WTC11 (cell line): ENCODE measurements around the gene SVIL. TPM values are rescaled to one million over a fixed set of nuclear protein-coding genes. Genes with fewer than 3 reads are reported as not detected.

Source experiments
- ATAC-seq: fragments of 200-7000 bp; cut with Tn5 transposase; 2 replicates; pipeline ENCODE4 v1.10.0; 2021; ENCODE audit warnings: mild to moderate bottlenecking, moderate library complexity
- CTCF ChIA-PET: fragments of 300-600 bp; sonication (Branson Sonifier 250); formaldehyde crosslinking; loops from one replicate; lab custom pipeline; 2021; ENCODE audit warnings: antibody characterized with exemption; lab: Charles Lee
- POLR2A ChIA-PET: fragments of 350-600 bp; sonication (Branson Sonifier 250); formaldehyde crosslinking; loops from one replicate; lab custom pipeline; 2021; ENCODE audit warnings: antibody characterized with exemption; lab: Charles Lee
- DNase-seq: peaks from one replicate; pipeline ENCODE4 v3.0.0; 2021; ENCODE audit warnings: low spot score
- H3K27ac Mint-ChIP-seq: 2 replicates; pipeline ENCODE4 v1.8.0; 2021; ENCODE audit warnings: mixed read lengths
- H3K27me3 Mint-ChIP-seq: 2 replicates; pipeline ENCODE4 v1.8.0; 2021; ENCODE audit warnings: low read depth, mild to moderate bottlenecking, moderate library complexity, mixed read lengths
- H3K36me3 Mint-ChIP-seq: 2 replicates; pipeline ENCODE4 v1.8.0; 2021; ENCODE audit warnings: mixed read lengths
- H3K4me1 Mint-ChIP-seq: 2 replicates; pipeline ENCODE4 v1.8.0; 2022; ENCODE audit warnings: mixed read lengths
- H3K4me3 Mint-ChIP-seq: 2 replicates; pipeline ENCODE4 v1.8.0; 2021; ENCODE audit warnings: mild to moderate bottlenecking, moderate library complexity, mixed read lengths
- H3K9me3 Mint-ChIP-seq: 2 replicates; pipeline ENCODE4 v1.8.0; 2021; ENCODE audit warnings: mixed read lengths
- CREB1 ChIP-seq: sonication (generic); formaldehyde crosslinking; IDR thresholded peaks from 2 replicates; pipeline ENCODE4 v1.8.0; 2023; ENCODE audit warnings: mild to moderate bottlenecking, missing genetic modification reagents
- EMX1 ChIP-seq: fragments of 250-450 bp; sonication (Bioruptor Pico); IDR thresholded peaks from 2 replicates; pipeline ENCODE4 v1.8.0; 2021; ENCODE audit warnings: mild to moderate bottlenecking
- ESRRA ChIP-seq: sonication (generic); formaldehyde crosslinking; IDR thresholded peaks from 2 replicates; pipeline ENCODE4 v1.8.1; 2022; ENCODE audit warnings: mild to moderate bottlenecking, missing genetic modification reagents, borderline replicate concordance
- GTF2I ChIP-seq: fragments of 250-450 bp; sonication (Bioruptor Pico); conservative IDR thresholded peaks from 2 replicates; pipeline ENCODE4 v1.4.0; 2021; ENCODE audit warnings: mild to moderate bottlenecking
- IRF2 ChIP-seq: sonication (generic); formaldehyde crosslinking; IDR thresholded peaks from 2 replicates; pipeline ENCODE4 v1.8.0; 2022; ENCODE audit warnings: low read depth, missing genetic modification reagents, borderline replicate concordance
- MXD4 ChIP-seq: fragments of 250-450 bp; sonication (Bioruptor Pico); IDR thresholded peaks from 2 replicates; pipeline ENCODE4 v1.8.0; 2021; ENCODE audit warnings: mild to moderate bottlenecking, moderate library complexity, borderline replicate concordance
- NFYB ChIP-seq: sonication (generic); formaldehyde crosslinking; conservative IDR thresholded peaks from 2 replicates; pipeline ENCODE4 v1.8.0; 2022; ENCODE audit warnings: low read depth, missing genetic modification reagents
- NR2C2 ChIP-seq: sonication (generic); formaldehyde crosslinking; IDR thresholded peaks from 2 replicates; pipeline ENCODE4 v1.8.0; 2022; ENCODE audit warnings: mild to moderate bottlenecking, missing genetic modification reagents
- PRRX2 ChIP-seq: fragments of 250-450 bp; sonication (Bioruptor Pico); IDR thresholded peaks from 2 replicates; pipeline ENCODE4 v1.8.0; 2021; ENCODE audit warnings: mild to moderate bottlenecking
- SOX15 ChIP-seq: fragments of 250-450 bp; sonication (Bioruptor Pico); IDR thresholded peaks from 2 replicates; pipeline ENCODE4 v1.9.0; 2021; ENCODE audit warnings: mild to moderate bottlenecking
- TEAD1 ChIP-seq: sonication (generic); formaldehyde crosslinking; IDR thresholded peaks from 2 replicates; pipeline ENCODE4 v1.8.0; 2022; ENCODE audit warnings: mild to moderate bottlenecking, missing genetic modification reagents
- TEAD4 ChIP-seq: sonication (generic); formaldehyde crosslinking; IDR thresholded peaks from 2 replicates; pipeline ENCODE4 v1.8.0; 2022; ENCODE audit warnings: mild to moderate bottlenecking, missing genetic modification reagents
- TP53 ChIP-seq: sonication (generic); formaldehyde crosslinking; IDR thresholded peaks from 2 replicates; pipeline ENCODE4 v1.8.1; 2023; ENCODE audit warnings: mild to moderate bottlenecking, missing genetic modification reagents
- ZBTB21 ChIP-seq: sonication (generic); formaldehyde crosslinking; IDR thresholded peaks from 2 replicates; pipeline ENCODE4 v1.8.1; 2023; ENCODE audit warnings: mild to moderate bottlenecking, missing genetic modification reagents, borderline replicate concordance
- ZNF138 ChIP-seq: sonication (generic); formaldehyde crosslinking; conservative IDR thresholded peaks from 2 replicates; pipeline ENCODE4 v1.8.1; 2022; ENCODE audit warnings: mild to moderate bottlenecking, moderate library complexity, missing genetic modification reagents
- ZNF396 ChIP-seq: fragments of 250-450 bp; sonication (Bioruptor Pico); IDR thresholded peaks from 2 replicates; pipeline ENCODE4 v1.8.0; 2021; ENCODE audit warnings: mild to moderate bottlenecking, moderate library complexity, borderline replicate concordance
- ZNF416 ChIP-seq: fragments of 250-450 bp; sonication (Bioruptor Pico); IDR thresholded peaks from 2 replicates; pipeline ENCODE4 v1.9.0; 2021; ENCODE audit warnings: mild to moderate bottlenecking, inconsistent platforms
- total RNA-seq: library from RNA; stranded (reverse); gene quantifications from 3 replicates; pipeline ENCODE4 v1.2.3, GENCODE V29; 2021
- TF ChIP-seq, protein P1 (sequence below): sonication (generic); formaldehyde crosslinking; IDR thresholded peaks from 2 replicates; pipeline ENCODE4 v1.8.1; 2022; ENCODE audit warnings: low read depth, missing genetic modification reagents, borderline replicate concordance
- TF ChIP-seq, protein P2 (sequence below): fragments of 250-450 bp; sonication (Bioruptor Pico); IDR thresholded peaks from 2 replicates; pipeline ENCODE4 v1.9.0; 2021; ENCODE audit warnings: mild to moderate bottlenecking
- TF ChIP-seq, protein P3 (sequence below): sonication (generic); formaldehyde crosslinking; IDR thresholded peaks from 2 replicates; pipeline ENCODE4 v1.8.0; 2022; ENCODE audit warnings: missing genetic modification reagents
- TF ChIP-seq, protein P4 (sequence below): fragments of 250-450 bp; sonication (Bioruptor Pico); IDR thresholded peaks from 2 replicates; pipeline ENCODE4 v1.8.0; 2021; ENCODE audit warnings: mild to moderate bottlenecking
- TF ChIP-seq, protein P5 (sequence below): sonication (generic); formaldehyde crosslinking; IDR thresholded peaks from 2 replicates; pipeline ENCODE4 v1.8.1; 2023; ENCODE audit warnings: mild to moderate bottlenecking, missing genetic modification reagents, borderline replicate concordance
- TF ChIP-seq, protein P6 (sequence below): sonication (generic); formaldehyde crosslinking; IDR thresholded peaks from 2 replicates; pipeline ENCODE4 v1.8.0; 2022; ENCODE audit warnings: mild to moderate bottlenecking, missing genetic modification reagents

SVIL gene
- total RNA-seq, 1 experiment from 2014 or later: 27.1 TPM

DNA sequence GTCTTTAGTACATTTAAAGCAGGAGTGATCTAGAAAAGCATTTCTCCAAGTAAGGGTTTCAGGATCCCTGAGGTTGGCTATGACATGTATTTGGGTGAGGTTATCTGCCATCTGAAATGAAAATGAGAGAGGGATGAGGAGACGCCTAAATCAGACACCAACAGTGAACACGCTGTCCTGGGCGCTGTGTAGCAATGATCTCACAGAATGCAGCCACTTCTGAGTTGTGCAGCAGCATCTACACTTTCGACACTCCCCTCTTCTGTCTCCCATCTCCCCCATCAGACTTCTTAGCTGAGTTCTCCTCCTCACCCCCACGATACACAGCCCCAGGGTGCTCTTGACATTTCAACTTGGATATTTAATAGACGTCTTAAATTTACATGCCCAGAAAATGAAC, 95.4 kb downstream of the SVIL start:
- H3K4me1 Mint-ChIP-seq: peaks cover 56% of the 10 kb centered on the region
- no peaks in the 10 kb centered on the region for H3K27me3 Mint-ChIP-seq
- no peak overlapping the region for H3K4me3 Mint-ChIP-seq
- CTCF ChIA-PET: no interaction called here
- DNase-seq: no peak
- no peaks in the 10 kb centered on the region for H3K9me3 Mint-ChIP-seq
- POLR2A ChIA-PET: no interaction called here
- ATAC-seq: no peak
- H3K27ac Mint-ChIP-seq: no peak overlapping the region
- TF ChIP-seq SOX15 (CRISPR knock-in tag) (no peak), IRF2 (CRISPR knock-in tag) (no peak), NFYB (no peak), ZBTB21 (CRISPR knock-in tag) (no peak), MXD4 (CRISPR knock-in tag) (no peak), ZNF416 (CRISPR knock-in tag) (no peak), CREB1 (CRISPR knock-in tag) (no peak)
- TF ChIP-seq, protein P1, sequence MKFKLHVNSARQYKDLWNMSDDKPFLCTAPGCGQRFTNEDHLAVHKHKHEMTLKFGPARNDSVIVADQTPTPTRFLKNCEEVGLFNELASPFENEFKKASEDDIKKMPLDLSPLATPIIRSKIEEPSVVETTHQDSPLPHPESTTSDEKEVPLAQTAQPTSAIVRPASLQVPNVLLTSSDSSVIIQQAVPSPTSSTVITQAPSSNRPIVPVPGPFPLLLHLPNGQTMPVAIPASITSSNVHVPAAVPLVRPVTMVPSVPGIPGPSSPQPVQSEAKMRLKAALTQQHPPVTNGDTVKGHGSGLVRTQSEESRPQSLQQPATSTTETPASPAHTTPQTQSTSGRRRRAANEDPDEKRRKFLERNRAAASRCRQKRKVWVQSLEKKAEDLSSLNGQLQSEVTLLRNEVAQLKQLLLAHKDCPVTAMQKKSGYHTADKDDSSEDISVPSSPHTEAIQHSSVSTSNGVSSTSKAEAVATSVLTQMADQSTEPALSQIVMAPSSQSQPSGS (CRISPR knock-in tag): no peak
- TF ChIP-seq, protein P2, sequence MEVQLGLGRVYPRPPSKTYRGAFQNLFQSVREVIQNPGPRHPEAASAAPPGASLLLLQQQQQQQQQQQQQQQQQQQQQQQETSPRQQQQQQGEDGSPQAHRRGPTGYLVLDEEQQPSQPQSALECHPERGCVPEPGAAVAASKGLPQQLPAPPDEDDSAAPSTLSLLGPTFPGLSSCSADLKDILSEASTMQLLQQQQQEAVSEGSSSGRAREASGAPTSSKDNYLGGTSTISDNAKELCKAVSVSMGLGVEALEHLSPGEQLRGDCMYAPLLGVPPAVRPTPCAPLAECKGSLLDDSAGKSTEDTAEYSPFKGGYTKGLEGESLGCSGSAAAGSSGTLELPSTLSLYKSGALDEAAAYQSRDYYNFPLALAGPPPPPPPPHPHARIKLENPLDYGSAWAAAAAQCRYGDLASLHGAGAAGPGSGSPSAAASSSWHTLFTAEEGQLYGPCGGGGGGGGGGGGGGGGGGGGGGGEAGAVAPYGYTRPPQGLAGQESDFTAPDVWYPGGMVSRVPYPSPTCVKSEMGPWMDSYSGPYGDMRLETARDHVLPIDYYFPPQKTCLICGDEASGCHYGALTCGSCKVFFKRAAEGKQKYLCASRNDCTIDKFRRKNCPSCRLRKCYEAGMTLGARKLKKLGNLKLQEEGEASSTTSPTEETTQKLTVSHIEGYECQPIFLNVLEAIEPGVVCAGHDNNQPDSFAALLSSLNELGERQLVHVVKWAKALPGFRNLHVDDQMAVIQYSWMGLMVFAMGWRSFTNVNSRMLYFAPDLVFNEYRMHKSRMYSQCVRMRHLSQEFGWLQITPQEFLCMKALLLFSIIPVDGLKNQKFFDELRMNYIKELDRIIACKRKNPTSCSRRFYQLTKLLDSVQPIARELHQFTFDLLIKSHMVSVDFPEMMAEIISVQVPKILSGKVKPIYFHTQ (CRISPR knock-in tag): no peak
- TF ChIP-seq, protein P3, sequence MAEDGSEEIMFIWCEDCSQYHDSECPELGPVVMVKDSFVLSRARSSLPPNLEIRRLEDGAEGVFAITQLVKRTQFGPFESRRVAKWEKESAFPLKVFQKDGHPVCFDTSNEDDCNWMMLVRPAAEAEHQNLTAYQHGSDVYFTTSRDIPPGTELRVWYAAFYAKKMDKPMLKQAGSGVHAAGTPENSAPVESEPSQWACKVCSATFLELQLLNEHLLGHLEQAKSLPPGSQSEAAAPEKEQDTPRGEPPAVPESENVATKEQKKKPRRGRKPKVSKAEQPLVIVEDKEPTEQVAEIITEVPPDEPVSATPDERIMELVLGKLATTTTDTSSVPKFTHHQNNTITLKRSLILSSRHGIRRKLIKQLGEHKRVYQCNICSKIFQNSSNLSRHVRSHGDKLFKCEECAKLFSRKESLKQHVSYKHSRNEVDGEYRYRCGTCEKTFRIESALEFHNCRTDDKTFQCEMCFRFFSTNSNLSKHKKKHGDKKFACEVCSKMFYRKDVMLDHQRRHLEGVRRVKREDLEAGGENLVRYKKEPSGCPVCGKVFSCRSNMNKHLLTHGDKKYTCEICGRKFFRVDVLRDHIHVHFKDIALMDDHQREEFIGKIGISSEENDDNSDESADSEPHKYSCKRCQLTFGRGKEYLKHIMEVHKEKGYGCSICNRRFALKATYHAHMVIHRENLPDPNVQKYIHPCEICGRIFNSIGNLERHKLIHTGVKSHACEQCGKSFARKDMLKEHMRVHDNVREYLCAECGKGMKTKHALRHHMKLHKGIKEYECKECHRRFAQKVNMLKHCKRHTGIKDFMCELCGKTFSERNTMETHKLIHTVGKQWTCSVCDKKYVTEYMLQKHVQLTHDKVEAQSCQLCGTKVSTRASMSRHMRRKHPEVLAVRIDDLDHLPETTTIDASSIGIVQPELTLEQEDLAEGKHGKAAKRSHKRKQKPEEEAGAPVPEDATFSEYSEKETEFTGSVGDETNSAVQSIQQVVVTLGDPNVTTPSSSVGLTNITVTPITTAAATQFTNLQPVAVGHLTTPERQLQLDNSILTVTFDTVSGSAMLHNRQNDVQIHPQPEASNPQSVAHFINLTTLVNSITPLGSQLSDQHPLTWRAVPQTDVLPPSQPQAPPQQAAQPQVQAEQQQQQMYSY (CRISPR knock-in tag): no peak
- TF ChIP-seq, protein P4, sequence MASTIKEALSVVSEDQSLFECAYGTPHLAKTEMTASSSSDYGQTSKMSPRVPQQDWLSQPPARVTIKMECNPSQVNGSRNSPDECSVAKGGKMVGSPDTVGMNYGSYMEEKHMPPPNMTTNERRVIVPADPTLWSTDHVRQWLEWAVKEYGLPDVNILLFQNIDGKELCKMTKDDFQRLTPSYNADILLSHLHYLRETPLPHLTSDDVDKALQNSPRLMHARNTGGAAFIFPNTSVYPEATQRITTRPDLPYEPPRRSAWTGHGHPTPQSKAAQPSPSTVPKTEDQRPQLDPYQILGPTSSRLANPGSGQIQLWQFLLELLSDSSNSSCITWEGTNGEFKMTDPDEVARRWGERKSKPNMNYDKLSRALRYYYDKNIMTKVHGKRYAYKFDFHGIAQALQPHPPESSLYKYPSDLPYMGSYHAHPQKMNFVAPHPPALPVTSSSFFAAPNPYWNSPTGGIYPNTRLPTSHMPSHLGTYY (CRISPR knock-in tag): no peak
- TF ChIP-seq, all 79 proteins: peak for 0
- H3K36me3 Mint-ChIP-seq: no peaks in the 10 kb centered on the region

DNA sequence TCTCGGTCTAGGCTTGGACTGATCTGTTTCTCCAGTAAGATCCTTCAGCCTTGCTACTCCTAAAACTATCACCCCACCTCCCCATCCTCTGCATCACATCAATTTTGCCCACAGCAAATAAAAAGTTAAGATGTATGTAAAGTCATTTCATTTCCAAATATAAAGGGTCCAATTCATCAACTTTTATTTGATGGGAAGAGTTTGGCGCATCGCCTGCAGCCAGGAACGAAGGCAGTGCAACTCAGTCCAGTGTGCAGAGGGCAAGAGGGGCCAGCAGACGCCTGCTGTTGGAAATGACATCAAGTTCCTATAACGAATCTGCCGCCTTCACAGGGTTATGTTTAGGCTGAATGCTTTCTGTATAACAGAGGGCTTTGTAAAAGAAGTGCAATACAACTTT, 97.0 kb downstream of the SVIL start:
- no peak overlapping the region for H3K4me3 Mint-ChIP-seq
- TF ChIP-seq EMX1 (CRISPR knock-in tag): no peak
- TF ChIP-seq TEAD1 (CRISPR knock-in tag): no peak
- TF ChIP-seq, protein P5, sequence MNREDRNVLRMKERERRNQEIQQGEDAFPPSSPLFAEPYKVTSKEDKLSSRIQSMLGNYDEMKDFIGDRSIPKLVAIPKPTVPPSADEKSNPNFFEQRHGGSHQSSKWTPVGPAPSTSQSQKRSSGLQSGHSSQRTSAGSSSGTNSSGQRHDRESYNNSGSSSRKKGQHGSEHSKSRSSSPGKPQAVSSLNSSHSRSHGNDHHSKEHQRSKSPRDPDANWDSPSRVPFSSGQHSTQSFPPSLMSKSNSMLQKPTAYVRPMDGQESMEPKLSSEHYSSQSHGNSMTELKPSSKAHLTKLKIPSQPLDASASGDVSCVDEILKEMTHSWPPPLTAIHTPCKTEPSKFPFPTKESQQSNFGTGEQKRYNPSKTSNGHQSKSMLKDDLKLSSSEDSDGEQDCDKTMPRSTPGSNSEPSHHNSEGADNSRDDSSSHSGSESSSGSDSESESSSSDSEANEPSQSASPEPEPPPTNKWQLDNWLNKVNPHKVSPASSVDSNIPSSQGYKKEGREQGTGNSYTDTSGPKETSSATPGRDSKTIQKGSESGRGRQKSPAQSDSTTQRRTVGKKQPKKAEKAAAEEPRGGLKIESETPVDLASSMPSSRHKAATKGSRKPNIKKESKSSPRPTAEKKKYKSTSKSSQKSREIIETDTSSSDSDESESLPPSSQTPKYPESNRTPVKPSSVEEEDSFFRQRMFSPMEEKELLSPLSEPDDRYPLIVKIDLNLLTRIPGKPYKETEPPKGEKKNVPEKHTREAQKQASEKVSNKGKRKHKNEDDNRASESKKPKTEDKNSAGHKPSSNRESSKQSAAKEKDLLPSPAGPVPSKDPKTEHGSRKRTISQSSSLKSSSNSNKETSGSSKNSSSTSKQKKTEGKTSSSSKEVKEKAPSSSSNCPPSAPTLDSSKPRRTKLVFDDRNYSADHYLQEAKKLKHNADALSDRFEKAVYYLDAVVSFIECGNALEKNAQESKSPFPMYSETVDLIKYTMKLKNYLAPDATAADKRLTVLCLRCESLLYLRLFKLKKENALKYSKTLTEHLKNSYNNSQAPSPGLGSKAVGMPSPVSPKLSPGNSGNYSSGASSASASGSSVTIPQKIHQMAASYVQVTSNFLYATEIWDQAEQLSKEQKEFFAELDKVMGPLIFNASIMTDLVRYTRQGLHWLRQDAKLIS (CRISPR knock-in tag): no peak
- TF ChIP-seq TP53 (CRISPR knock-in tag): no peak
- TF ChIP-seq SOX15 (CRISPR knock-in tag): no peak
- TF ChIP-seq ZNF396 (CRISPR knock-in tag): no peak
- TF ChIP-seq ZNF138: no peak
- TF ChIP-seq, protein P6, sequence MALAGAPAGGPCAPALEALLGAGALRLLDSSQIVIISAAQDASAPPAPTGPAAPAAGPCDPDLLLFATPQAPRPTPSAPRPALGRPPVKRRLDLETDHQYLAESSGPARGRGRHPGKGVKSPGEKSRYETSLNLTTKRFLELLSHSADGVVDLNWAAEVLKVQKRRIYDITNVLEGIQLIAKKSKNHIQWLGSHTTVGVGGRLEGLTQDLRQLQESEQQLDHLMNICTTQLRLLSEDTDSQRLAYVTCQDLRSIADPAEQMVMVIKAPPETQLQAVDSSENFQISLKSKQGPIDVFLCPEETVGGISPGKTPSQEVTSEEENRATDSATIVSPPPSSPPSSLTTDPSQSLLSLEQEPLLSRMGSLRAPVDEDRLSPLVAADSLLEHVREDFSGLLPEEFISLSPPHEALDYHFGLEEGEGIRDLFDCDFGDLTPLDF: no peak
- no peak for TF ChIP-seq ESRRA (CRISPR knock-in tag)
- TF ChIP-seq TEAD4 (CRISPR knock-in tag): no peak
- no peak for TF ChIP-seq NR2C2
- TF ChIP-seq PRRX2 (CRISPR knock-in tag): no peak
- TF ChIP-seq GTF2I (CRISPR knock-in tag): no peak

More for the DNA sequence above, 97.0 kb downstream of the SVIL start:
- ATAC-seq: no peak
- POLR2A ChIA-PET: no interaction called here
- Mint-ChIP-seq H3K4me1 (peaks cover 65% of the 10 kb centered on the region), H3K36me3 (no peaks in the 10 kb centered on the region), H3K27me3 (no peaks in the 10 kb centered on the region), H3K9me3 (no peaks in the 10 kb centered on the region), H3K27ac (no peak overlapping the region; the same call in 1 of the 2 replicates)
- no peak for DNase-seq
- CTCF ChIA-PET: interaction anchor here (1.3 kb wide), 1 partner anchor 41 kb away, joined by 3 read pairs; no protein-coding TSS in a partner anchor
